Glomerular visceral epithelial cell (primary cell): ENCODE results near the gene METTL15.
A peak's percentile ranks its signal among the peaks of the same experiment; 100 is the strongest.
"Not testable (repeated sequence)": the region's sequence is repeated elsewhere in the genome, so short reads cannot be mapped to it uniquely, and the experiment has no call there.

Experiments
- DNase-seq: peaks from one replicate; pipeline ENCODE4 v3.0.0-alpha.2; 2016; ENCODE audit errors: extremely low spot score

The METTL15 gene

DNA sequence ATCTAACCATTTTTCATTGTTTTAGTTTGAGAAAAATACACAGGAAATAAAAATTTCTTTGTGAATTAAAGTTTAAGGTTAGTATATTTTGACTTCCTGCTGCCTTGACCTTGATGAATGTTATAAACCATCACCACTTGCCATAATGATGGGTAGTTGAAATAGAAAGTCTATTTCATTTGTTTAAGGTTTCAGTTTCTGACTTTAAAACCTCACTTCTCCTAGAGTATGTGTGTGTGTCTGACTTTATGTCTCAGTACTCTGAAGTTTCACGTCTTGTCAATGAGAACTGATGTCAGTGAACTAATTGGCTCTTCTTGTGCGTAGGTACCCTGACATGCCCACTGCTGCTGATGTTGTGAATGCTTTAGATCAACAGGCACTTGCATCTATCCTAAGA is 188.2 kb downstream of the METTL15 start:
- DNase-seq, result no peak

DNA sequence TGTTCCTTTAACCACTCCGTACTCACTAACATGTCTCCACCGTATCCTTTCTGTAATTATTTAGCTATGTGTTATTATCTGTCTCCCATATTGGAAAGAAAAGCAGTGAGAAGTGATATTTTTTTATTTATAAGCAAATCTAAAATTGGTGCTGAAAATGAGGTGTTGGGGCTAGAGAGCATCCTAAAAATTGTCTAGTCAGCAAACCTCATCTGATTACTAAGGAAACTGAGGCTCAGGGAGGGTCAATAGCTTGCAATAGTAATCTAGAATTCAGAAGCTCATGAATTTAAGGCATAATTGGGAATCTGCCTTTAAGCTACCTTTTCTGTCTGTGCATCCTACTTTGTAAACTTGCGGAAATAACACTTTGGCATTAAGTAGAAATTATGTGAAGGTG is 190.0 kb downstream of the METTL15 start:
- DNase-seq, result no peak

DNA sequence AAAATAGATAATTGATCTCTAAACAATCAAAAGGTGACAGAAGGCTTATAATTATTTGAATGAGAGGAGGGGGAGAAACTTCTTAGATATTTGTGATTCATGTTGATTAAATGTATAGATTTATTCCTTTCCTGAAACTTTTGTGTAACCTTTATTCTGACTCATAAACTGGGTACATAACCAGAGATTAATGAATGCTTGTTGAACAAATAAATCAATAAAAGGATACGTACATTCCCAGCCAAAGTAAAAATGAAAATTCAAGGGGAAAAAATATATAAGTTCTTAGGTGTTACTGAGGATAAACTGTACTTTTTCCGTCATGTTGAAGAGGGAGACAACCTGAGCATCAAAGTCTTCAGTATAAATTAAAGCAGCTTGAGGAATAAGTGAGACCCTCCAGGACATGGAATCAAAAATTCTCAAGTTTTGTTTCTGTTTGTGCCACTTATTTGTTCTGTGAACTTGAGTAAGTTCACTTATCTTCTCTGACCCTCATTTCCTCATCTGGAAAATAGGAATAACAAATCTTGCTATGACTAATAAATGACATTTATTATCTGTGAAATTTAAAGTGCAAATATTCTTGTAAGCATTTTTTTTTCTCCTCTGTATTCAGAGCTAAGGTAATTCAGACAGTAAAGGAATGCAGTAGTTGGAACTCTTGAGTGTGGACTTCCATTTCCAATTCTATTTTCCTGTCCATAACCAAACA is 195.4 kb downstream of the METTL15 start:
- DNase-seq, result no peak

DNA sequence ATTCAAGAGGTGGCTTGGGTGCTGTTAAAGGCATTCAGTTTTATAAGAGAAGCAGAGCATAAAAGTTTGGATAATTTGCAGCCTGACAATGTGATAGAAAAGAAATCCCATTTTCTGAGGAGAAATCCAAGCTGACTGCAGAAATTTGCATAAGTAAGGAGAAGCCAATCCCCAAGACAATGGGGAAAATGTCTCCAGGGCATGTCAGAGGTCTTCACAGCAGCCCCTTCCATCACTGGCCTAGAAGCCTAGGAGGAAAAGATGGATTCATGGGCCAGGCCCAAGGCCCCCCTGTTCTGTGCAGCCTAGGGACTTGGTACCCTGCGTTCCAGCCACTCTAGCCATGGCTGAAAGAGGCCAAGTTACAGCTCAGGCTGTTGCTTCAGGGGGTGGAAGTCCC is 207.3 kb downstream of the METTL15 start:
- no peak for DNase-seq

DNA sequence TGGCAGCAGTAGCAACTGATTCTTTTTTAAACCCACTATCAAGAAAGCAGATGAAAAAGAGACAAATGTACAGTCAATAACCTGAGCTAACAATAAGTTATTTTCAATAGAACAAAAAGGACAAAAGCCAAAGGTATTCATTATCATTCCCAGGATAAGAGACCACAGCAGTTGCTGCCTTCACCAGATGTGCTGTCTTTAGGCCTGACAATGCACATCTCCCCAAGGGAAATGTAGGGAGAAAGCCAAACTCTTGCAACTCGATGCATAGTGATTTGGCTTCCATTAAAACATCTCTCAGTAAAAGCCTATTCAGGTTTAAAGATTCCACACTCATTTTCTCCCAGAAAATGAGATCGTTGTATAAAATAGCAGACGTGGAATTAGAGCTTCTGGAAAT is 210.7 kb downstream of the METTL15 start:
- DNase-seq, result no peak

DNA sequence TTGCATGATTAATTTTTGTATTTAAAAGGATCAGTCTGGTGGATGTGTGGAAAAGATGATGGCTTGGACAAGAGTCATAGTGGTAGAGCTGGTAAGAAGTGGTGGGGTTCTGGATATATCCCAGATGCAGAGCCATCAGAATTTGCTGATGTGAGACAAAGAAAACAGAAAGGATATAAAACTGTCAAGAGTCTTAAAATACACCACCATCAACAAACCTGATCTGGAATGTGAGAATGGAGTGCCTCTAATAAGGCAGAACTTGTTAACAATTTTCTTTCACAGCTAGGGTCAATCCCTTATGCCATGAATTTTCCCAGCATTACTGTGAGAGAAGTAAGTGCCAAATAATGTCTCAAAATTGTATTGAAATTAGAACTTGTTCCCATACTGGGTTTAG is 215.4 kb downstream of the METTL15 start:
- DNase-seq, result no peak

DNA sequence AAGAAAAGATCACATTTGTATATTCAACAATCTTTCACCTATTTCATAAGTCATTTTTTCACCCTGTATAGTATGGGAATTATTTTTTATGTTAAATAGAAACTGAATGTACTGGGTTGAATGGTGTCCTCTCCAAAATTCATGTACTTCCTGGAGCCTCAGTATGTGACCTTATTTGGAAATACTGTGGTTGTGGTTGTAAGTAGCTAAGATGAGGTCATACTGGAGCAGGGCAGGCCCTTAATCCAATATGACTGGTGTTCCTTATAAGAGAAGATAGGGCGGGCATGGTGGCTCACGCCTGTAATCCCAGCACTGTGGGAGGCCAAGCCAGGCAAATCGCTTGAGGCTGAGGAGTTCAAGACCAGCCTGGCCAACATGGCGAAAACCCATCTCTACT is 224.2 kb downstream of the METTL15 start:
- not testable (repeated sequence) for DNase-seq

DNA sequence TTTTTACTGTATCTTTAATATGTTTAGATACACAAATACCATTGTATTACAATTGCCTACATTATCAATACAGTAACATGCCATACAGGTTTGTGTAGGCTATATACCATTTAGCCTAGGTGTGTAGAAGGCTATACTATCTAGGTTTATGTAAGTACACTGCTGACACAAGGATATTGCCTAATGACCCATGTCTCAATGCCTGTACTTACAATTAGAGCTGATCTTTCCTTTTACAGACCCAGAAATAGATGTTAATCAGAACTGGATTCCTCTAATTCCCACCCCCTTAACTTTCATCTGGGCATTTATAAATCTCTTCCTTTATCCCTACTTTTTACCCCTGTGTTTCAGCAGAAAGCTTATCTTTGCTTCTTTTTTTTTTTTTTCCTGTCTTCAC is 229.5 kb downstream of the METTL15 start:
- no peak for DNase-seq

DNA sequence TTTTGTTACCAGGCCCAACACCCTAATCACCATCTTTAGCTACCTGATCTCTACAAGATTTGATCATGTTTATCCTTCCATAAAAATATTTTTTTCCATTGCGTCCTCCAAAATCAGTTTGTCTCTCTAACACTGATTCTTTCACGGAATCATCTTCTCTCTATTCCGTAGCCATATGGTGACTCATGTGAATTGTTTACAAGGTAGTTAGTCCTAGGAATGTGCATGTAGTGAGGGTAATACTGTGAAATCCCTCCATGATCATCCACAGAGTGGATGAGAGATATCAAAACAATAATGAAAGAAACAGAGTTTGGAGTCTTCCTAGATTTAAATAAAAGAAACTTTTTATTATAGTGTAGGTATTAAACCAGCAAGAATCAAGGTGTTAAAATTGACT is 230.2 kb downstream of the METTL15 start:
- no peak for DNase-seq

DNA sequence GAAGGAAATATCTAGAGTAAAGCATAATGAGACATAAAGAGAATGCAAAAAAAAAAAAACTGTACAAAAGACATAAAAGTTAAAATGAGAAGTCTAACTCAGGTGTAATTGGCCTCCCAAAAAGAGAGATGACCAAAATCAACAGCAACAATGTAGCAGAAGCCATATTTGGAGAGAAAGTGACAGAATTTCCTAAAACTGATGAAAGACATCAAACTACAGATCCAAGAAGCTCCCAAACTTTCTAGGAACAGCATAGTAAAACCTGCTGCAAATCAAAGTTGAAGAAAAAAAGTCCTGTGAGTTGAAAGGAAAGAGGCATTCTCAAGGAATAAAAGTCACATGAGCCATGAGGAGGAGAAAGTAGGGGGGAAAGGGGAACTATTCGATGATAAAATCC is 231.3 kb downstream of the METTL15 start:
- no peak for DNase-seq

DNA sequence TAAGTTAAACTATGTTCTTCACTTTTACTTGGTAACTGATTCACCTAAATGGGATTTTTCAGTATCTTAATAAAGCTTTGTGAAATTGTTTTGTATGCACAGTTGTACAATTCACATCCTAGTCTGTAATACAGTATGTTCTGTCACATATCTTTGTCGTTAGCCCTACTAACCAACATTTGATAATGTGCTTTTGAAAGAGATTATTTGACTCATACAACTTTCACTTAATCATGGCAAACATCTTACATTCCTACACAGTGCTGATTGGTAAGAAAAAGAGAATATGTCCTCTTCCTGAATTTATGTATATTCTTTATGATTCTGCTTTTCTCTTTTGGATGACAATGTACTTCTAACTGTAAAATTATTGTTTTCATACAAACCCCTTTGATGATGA is 234.5 kb downstream of the METTL15 start:
- DNase-seq, result no peak

DNA sequence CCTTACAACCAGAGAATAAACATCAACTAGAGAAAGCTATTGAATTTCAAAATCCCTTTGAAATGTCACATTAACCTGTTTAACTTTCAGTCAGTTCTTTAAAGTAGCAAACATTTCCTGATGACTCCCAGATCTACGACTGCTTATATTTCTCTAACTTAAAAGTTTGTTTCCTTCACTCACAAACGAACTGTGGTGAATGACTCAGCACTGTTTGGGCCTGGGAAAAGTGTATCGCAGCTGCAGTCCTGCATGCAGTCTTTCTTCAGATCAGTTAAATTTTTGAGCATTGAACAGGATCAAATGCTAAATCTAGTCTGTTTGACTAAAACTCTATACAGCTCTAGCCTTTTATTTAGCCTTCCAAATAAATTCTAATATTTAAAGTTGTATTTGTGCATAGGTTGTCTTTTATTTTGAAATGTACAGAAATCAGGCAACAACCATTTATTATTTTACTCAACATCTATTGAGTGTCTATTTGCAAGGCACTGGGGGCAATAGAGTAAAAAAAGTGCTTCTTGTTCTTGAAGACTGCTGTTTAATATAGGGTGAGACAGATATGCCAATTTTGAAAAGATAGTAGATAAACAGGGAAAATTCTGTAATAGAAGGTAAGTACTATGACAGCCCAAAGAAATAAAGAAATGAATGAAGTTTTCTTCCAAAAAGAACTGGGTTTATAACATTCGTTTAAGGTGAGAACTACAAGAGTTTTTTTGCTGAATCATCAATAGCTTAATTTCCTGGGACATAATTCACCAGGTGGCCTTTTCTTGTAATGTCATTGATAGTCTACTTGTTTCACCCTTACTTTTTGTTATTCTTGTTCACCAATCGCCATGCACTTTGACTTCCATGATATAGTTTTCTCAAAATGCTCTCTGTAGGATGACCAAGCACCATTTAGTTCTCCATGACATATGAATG is 235.4 kb downstream of the METTL15 start:
- DNase-seq, result peak; percentile 51

DNA sequence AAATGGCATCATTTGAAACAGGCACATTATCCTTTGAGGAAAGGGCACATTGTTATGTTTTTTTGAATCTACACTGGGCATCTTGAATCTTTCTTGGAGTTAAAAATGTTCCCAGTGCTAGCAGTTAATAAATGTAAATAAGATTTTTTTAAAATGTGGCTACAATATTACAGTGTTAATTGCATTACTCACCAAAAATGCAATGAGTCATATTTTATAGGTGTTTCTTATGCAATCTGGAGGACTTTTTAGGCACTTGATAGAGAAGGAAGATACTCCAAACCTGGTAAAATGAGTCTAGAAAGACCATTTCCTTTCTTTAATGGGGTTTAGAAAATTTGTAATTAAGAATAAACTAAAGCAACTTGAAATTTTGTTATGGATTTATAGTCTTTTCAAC is 238.0 kb downstream of the METTL15 start:
- no peak for DNase-seq

DNA sequence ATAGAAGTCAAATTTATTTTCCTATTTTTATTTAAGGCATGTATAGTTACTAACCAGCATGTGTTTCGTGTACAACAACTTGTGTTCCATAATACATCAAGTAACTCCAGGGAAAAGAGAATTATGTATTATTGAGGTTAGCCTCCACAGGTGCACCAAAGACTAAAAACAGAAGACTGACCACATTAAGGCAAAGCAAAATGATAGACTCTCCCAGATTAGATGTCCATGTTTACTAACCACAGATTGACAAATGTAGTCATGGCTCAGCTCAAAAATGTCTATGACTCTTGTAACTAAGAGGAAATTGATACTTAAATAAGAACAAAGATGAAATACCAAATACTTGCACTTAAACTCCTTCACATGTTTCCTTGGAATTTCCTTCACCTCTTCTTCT is 238.5 kb downstream of the METTL15 start:
- no peak for DNase-seq

DNA sequence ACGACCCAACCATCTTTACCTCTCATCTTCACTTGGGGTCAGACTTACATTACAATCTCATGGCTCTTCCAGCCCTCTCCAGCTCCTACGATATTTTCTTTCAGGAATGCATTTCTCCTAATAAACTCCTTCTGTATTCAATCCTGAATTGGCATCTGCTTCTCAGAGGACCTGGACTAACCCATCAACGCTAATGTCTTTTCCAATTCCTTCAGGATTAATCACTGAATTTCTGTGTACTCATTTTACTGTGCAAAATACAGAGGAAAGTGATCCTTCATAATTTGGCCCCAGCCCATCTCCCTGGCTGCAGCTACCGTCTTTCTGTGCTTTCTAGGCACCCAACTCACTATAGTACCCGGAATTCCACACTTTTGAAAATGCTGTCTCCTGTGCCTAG is 239.2 kb downstream of the METTL15 start:
- DNase-seq, result no peak

DNA sequence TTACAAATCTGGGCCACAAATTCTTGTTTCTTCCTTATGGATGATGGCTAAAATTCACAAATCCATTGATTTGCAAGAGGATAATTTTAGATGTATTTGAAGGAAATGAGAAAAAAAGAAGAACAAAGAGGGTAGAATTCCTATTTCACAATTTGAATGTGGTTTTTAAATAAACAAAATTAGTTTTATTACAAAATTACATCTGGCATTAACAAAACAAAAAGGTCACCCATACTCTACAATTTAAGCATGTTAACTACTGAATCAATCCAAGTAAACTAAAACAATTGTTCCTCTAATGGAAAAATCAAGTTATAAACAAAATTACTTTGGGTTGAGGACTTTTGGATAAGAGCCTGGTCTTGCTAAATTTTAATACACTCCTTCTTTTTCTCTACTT is 242.0 kb downstream of the METTL15 start:
- DNase-seq, result no peak

DNA sequence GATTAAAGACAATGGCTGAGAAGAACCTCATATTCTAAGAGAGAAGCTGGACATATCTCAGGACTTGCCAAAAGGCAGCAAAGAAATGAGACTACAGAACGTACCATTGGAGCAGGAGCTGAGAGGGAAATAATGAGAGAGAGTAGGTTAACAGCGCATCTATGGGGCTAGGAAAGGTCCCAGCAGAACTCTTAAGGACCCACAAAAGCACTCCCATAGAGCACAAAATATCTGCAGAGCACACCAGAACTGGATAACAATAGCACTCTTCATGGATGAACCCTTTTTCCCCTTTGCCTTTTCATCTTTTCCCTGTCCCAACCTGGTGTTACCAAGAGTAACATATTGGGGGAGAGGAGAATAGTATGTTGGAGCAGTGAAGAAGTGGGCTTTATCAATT is 245.8 kb downstream of the METTL15 start:
- DNase-seq, result no peak

DNA sequence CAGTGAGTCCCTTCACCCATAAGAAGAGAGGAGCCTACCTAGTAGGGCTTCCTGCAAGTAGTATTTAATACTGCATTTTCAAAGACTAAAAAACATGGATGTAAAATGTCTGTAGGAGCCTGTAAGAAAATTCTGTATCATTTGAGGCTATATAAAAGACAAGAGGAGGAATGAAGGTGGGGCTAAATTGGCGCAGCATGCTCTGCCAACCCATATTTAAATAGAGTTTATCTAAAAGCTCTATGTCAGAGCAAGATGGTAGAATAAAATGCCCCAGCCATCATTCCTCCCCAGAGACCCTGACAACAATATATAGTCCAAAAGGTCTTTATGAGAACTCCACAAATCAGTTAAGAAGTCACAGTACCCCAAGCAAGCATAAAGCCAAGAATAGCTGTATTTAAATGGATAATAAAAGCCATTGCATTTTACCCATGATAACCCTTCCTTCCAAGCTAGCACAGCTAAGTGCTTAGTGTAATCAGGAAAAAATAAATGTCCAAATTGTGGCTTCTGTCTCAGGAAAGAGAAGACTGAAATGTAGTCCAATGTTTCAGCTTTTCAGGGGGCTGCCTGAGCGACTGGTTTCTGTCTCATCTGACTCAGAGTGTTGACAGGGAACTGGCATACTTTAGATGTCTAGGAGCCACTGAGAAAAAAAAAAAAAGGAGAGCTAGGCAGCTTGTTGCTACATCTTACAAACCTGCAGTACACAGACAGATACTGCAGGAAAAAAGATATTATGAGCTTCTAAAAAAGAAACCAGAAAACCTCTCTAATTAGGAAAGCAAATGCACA is 258.6 kb downstream of the METTL15 start:
- peak; percentile 10 for DNase-seq

DNA sequence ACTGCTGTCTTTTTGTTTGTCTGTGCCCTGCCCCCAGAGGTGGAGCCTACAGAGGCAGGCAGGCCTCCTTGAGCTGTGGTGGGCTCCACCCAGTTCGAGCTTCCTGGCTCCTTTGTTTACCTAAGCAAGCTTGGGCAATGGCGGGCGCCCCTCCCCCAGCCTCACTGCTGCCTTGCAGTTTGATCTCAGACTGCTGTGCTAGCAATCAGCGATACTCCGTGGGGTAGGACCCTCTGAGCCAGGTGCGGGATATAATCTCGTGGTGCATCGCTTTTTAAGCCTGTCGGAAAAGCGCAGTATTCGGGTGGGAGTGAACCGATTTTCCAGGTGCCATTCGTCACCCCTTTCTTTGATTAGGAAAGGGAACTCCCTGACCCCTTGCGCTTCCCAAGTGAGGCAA is 269.9 kb downstream of the METTL15 start:
- not testable (repeated sequence) for DNase-seq
